IMR-90 (cell line): Measurements from ENCODE around the gene MAP2K5. TPM values are rescaled to one million over a fixed set of nuclear protein-coding genes. Genes with fewer than 3 reads are reported as not detected.

Experiments
- ATAC-seq: fragments of 200-7000 bp; cut with Tn5 transposase; 2 replicates; pipeline ENCODE4 v1.9.1; 2020; ENCODE audit warnings: low read depth, mild to moderate bottlenecking, moderate library complexity
- BruUV-seq: library from RNA; stranded (reverse); fragments of 400-500 nt; replicated peaks from 2 replicates; lab custom pipeline; 2021; lab: Mats Ljungman, UMichigan
- CTCF ChIA-PET: fragments of 300-600 bp; formaldehyde crosslinking; extraction: SDS; loops from one replicate; lab custom pipeline; 2021; ENCODE audit warnings: antibody characterized with exemption; lab: Yijun Ruan, JAX
- POLR2A ChIA-PET: fragments of 300-600 bp; sonication (Branson Sonifier 250); formaldehyde crosslinking; loops from one replicate; lab custom pipeline; 2022; ENCODE audit warnings: antibody characterized with exemption; ENCODE audit not compliant: unreplicated experiment; lab: Charles Lee
- DNase-seq: peaks from one replicate; pipeline ENCODE4 v3.0.0; 2013
- H2AFZ ChIP-seq: replicated peaks from 2 replicates; pipeline ENCODE3; 2013; ENCODE audit warnings: low read length, mild to moderate bottlenecking; ENCODE audit not compliant: poor library complexity
- H2AK5ac ChIP-seq: 2 replicates; pipeline ENCODE4 v1.6.1; 2013; ENCODE audit warnings: low read depth, low read length, inconsistent platforms
- H2AK9ac ChIP-seq: replicated peaks from 2 replicates; pipeline ENCODE3; 2013; ENCODE audit warnings: mild to moderate bottlenecking, low read depth, low read length, moderate library complexity; ENCODE audit not compliant: poor library complexity
- H2BK120ac ChIP-seq: 2 replicates; pipeline ENCODE4 v1.6.1; 2013; ENCODE audit warnings: low read depth, low read length, inconsistent platforms
- H2BK15ac ChIP-seq: 3 replicates; pipeline ENCODE4 v1.6.1; 2013; ENCODE audit warnings: low read depth, low read length, inconsistent platforms
- H2BK20ac ChIP-seq: 2 replicates; pipeline ENCODE4 v1.6.1; 2013; ENCODE audit warnings: low read depth, mild to moderate bottlenecking, inconsistent platforms, low read length, moderate library complexity
- H2BK5ac ChIP-seq: 2 replicates; pipeline ENCODE4 v1.6.1; 2013; ENCODE audit warnings: mild to moderate bottlenecking, low read depth, low read length, inconsistent platforms; ENCODE audit not compliant: poor library complexity, severe bottlenecking
- H3K14ac ChIP-seq: replicated peaks from 2 replicates; pipeline ENCODE4 v1.6.1; 2013; ENCODE audit warnings: low read depth, low read length, inconsistent platforms
- H3K18ac ChIP-seq: 2 replicates; pipeline ENCODE4 v1.6.1; 2013; ENCODE audit warnings: low read depth, low read length, control low read depth
- H3K23ac ChIP-seq: 2 replicates; pipeline ENCODE4 v1.6.1; 2013; ENCODE audit warnings: low read depth, low read length, inconsistent platforms
- H3K27ac ChIP-seq: 2 replicates; pipeline ENCODE4 v1.5.1; 2013; ENCODE audit warnings: mild to moderate bottlenecking, control low read depth, low read length; ENCODE audit not compliant: insufficient read depth
- H3K27me3 ChIP-seq: 2 replicates; pipeline ENCODE4 v1.6.1; 2013; ENCODE audit warnings: low read length; ENCODE audit not compliant: control insufficient read depth, insufficient read depth
- H3K36me3 ChIP-seq: 2 replicates; pipeline ENCODE4 v1.6.1; 2013; ENCODE audit warnings: low read length, mixed read lengths; ENCODE audit not compliant: control insufficient read depth, insufficient read depth
- H3K4ac ChIP-seq: 2 replicates; pipeline ENCODE4 v1.6.1; 2013; ENCODE audit warnings: low read depth, low read length, inconsistent platforms
- H3K4me1 ChIP-seq: 2 replicates; pipeline ENCODE4 v1.6.1; 2013; ENCODE audit warnings: low read length, mixed read lengths; ENCODE audit not compliant: control insufficient read depth, insufficient read depth
- H3K4me2 ChIP-seq: 2 replicates; pipeline ENCODE4 v1.6.1; 2013; ENCODE audit warnings: low read depth, mild to moderate bottlenecking, control low read depth, low read length, moderate library complexity
- H3K4me3 ChIP-seq: 2 replicates; pipeline ENCODE4 v1.5.1; 2013; ENCODE audit warnings: low read depth, mild to moderate bottlenecking, control low read depth, low read length, moderate library complexity; ENCODE audit not compliant: insufficient read depth
- H3K56ac ChIP-seq: 2 replicates; pipeline ENCODE4 v1.6.1; 2013; ENCODE audit warnings: low read length, inconsistent platforms; ENCODE audit not compliant: insufficient read depth; ENCODE audit errors: extremely low read depth
- H3K79me1 ChIP-seq, 2 experiments: 2 replicates each; pipeline ENCODE4 v1.6.1; 2013; ENCODE audit warnings: low read length in 2 of 2, inconsistent platforms in 1 of 2, low read depth in 1 of 2
- H3K9ac ChIP-seq: 2 replicates; pipeline ENCODE4 v1.6.1; 2013; ENCODE audit warnings: low read depth, low read length, control low read depth
- H3K9me1 ChIP-seq: 2 replicates; pipeline ENCODE4 v1.6.1; 2013; ENCODE audit warnings: low read length, inconsistent platforms; ENCODE audit not compliant: insufficient read depth
- H3K9me3 ChIP-seq: 2 replicates; pipeline ENCODE4 v1.6.1; 2013; ENCODE audit warnings: low read length; ENCODE audit not compliant: control insufficient read depth, insufficient read depth
- H4K20me1 ChIP-seq: 2 replicates; pipeline ENCODE4 v1.6.1; 2013; ENCODE audit warnings: low read length, inconsistent platforms; ENCODE audit not compliant: insufficient read depth
- H4K5ac ChIP-seq: 2 replicates; pipeline ENCODE4 v1.6.1; 2013; ENCODE audit warnings: mild to moderate bottlenecking, low read depth, low read length, control low read depth
- H4K8ac ChIP-seq, 2 experiments: 2 replicates each; pipeline ENCODE4 v1.6.1; 2013; ENCODE audit warnings: low read depth in 2 of 2, low read length in 2 of 2, control low read depth in 1 of 2, inconsistent platforms in 1 of 2
- H4K91ac ChIP-seq: 2 replicates; pipeline ENCODE4 v1.6.1; 2013; ENCODE audit warnings: low read depth, low read length, inconsistent platforms; ENCODE audit not compliant: insufficient read depth
- CEBPB ChIP-seq: IDR thresholded peaks from 2 replicates; pipeline ENCODE4 v1.6.1; 2012; ENCODE audit warnings: low read depth, low read length, improper control_type of control experiment
- CHD1 ChIP-seq: IDR thresholded peaks from 2 replicates; pipeline ENCODE4 v1.6.1; 2012; ENCODE audit warnings: low read depth, low read length, improper control_type of control experiment
- CTCF ChIP-seq: conservative IDR thresholded peaks from 2 replicates; pipeline ENCODE4 v1.5.1; 2012; ENCODE audit warnings: mild to moderate bottlenecking, low read depth, low read length, improper control_type of control experiment
- ELK1 ChIP-seq: fragments of 150-350 bp; IDR thresholded peaks from 2 replicates; pipeline ENCODE4 v1.6.1; 2016; ENCODE audit warnings: low read depth, mild to moderate bottlenecking, low read length, moderate library complexity, borderline replicate concordance
- FOS ChIP-seq: fragments of 150-350 bp; IDR thresholded peaks from 2 replicates; pipeline ENCODE4 v1.6.1; 2016; ENCODE audit warnings: low read depth, low read length
- MAFK ChIP-seq: IDR thresholded peaks from 2 replicates; pipeline ENCODE4 v1.6.1; 2012; ENCODE audit warnings: low read depth, low read length, improper control_type of control experiment
- MAZ ChIP-seq: IDR thresholded peaks from 2 replicates; pipeline ENCODE4 v1.6.1; 2012; ENCODE audit warnings: low read depth, mild to moderate bottlenecking, low read length, improper control_type of control experiment, moderate library complexity, borderline replicate concordance
- MXI1 ChIP-seq: IDR thresholded peaks from 2 replicates; pipeline ENCODE4 v1.6.1; 2012; ENCODE audit warnings: low read depth, mild to moderate bottlenecking, low read length, moderate library complexity, borderline replicate concordance
- NFE2L2 ChIP-seq: fragments of 150-350 bp; IDR thresholded peaks from 2 replicates; pipeline ENCODE4 v1.6.1; 2016; ENCODE audit warnings: low read depth, mild to moderate bottlenecking, low read length
- POLR2A ChIP-seq: IDR thresholded peaks from 2 replicates; pipeline ENCODE4 v1.6.1; 2012; ENCODE audit warnings: mild to moderate bottlenecking, low read depth, low read length
- RAD21 ChIP-seq: IDR thresholded peaks from 2 replicates; pipeline ENCODE4 v1.6.1; 2012; ENCODE audit warnings: low read length, improper control_type of control experiment
- RCOR1 ChIP-seq: IDR thresholded peaks from 2 replicates; pipeline ENCODE4 v1.6.1; 2012; ENCODE audit warnings: mild to moderate bottlenecking, low read length, improper control_type of control experiment; ENCODE audit not compliant: insufficient replicate concordance
- SMC3 ChIP-seq: fragments of 150-350 bp; IDR thresholded peaks from 2 replicates; pipeline ENCODE4 v1.6.1; 2016; ENCODE audit warnings: low read depth, mild to moderate bottlenecking, antibody characterized with exemption, low read length, moderate library complexity
- USF2 ChIP-seq: fragments of 150-350 bp; IDR thresholded peaks from 2 replicates; pipeline ENCODE4 v1.6.1; 2017; ENCODE audit warnings: mild to moderate bottlenecking, antibody characterized with exemption, low read length, low read depth
- WGBS, 2 experiments: methylation state at CpG; one replicate each; pipeline versions ENCODE4 v1.1.5 to v1.1.7; 2013; ENCODE audit warnings: missing lambda C conversion rate in 2 of 2; ENCODE audit not compliant: insufficient read length in 1 of 2; ENCODE audit errors: extremely low coverage in 2 of 2; 5-methylcytosine and 5-hydroxymethylcytosine counted together
- dilution Hi-C: fragments of 300-500 bp; cut with HindIII; formaldehyde crosslinking; loops from one replicate; pipeline ENCODE4 v1.14.3; 2018; ENCODE audit warnings: low sequenced_read_pairs; ENCODE audit not compliant: unreplicated experiment
- in situ Hi-C: fragments of 300-500 bp; cut with MboI; formaldehyde crosslinking; loops from 3 replicates; pipeline ENCODE4 v1.14.3; 2019; ENCODE audit warnings: low sequenced_read_pairs, inconsistent platforms, mixed read lengths
- intact Hi-C: fragments of 100-400 bp; cut with micrococcal nuclease; formaldehyde crosslinking; loops from 2 replicates; pipeline ENCODE4 v1.10.0; 2022
- polyA plus RNA-seq, 3 experiments: library from polyadenylated mRNA; depleted of rRNA; stranded (reverse); fragments of >200 nt; gene quantifications; 2 replicates each; pipeline ENCODE4 v1.2.3, GENCODE V29; 2012; ENCODE audit warnings: low replicate concordance in 1 of 3
- total RNA-seq: library from RNA; depleted of rRNA; stranded (reverse); fragments of >200 nt; gene quantifications from 2 replicates; pipeline ENCODE4 v1.2.3, GENCODE V29; 2012

MAP2K5 gene
- total and polyA plus RNA-seq, 2 of the 4 experiments (the other 2 are of a cell fraction) = 1.6 to 6.1 TPM

- no peak overlapping the region for H3K27ac ChIP-seq
- POLR2A ChIA-PET = no interaction called here
- in situ Hi-C loops (no loop called here), dilution Hi-C loops (no loop called here), intact Hi-C loops (no loop called here)
- H3K56ac ChIP-seq = no peak overlapping the region
- peak overlapping the region; percentile 39; the same call in 1 of the 2 replicates for H2AK5ac ChIP-seq
- H2BK5ac ChIP-seq = no peak overlapping the region
- H3K4me2 ChIP-seq = peak overlapping the region; percentile 7; the same call in 1 of the 2 replicates
- no peaks in the 10 kb centered on the region for H3K27me3 ChIP-seq
- no peak overlapping the region for H4K91ac ChIP-seq
- CTCF ChIA-PET = no interaction called here
- peak; percentile 89 for ATAC-seq
- no peak overlapping the region for H2AFZ ChIP-seq
- H3K23ac ChIP-seq = peak overlapping the region; percentile 29; the same call in 1 of the 2 replicates
- peak overlapping the region in 1 of 2 experiments; percentile 51; a peak in 1 of 4 replicates for H4K8ac ChIP-seq
- no peak overlapping the region for H3K4me3 ChIP-seq
- H3K9me1 ChIP-seq = peaks cover 11% of the 10 kb centered on the region
- no peak overlapping the region for H3K18ac ChIP-seq
- H3K4ac ChIP-seq = no peak overlapping the region; the same call in 1 of the 2 replicates
- no peak overlapping the region for H3K9ac ChIP-seq
- H3K9me3 ChIP-seq = no peaks in the 10 kb centered on the region
- no peak overlapping the region for H4K5ac ChIP-seq
- no peak overlapping the region for H2BK120ac ChIP-seq
- H3K14ac ChIP-seq = peak overlapping the region; percentile 75
- no peak for TF ChIP-seq NFE2L2
- no peak for TF ChIP-seq RCOR1
- no peak for TF ChIP-seq POLR2A
- TF ChIP-seq MAZ = no peak
- 0 out of 2 replicates have a peak, but pooled peaks have one; percentile 16 for TF ChIP-seq FOS
- TF ChIP-seq CTCF = 0 out of 2 replicates have a peak, but pooled peaks have one; percentile 7
- no peak for TF ChIP-seq SMC3
- no peak for TF ChIP-seq USF2
- no peak for TF ChIP-seq MAFK
- TF ChIP-seq CEBPB = no peak
- no peak for TF ChIP-seq RAD21
- no peak for TF ChIP-seq ELK1
- no peak for TF ChIP-seq MXI1
- TF ChIP-seq CHD1 = no peak
- H3K79me1 ChIP-seq = peaks cover 0 to 11% of the 10 kb centered on the region in 2 experiments; a peak in 2 of 4 replicates
- WGBS, 2 experiments = 20% methylated on average over 1 of the region's 5 CpGs; no CpG with 5 or more reads in 1 of the 2 experiments
- peak; percentile 59 for DNase-seq
- no peak overlapping the region for H2BK15ac ChIP-seq
- peaks cover 5% of the 10 kb centered on the region for H3K4me1 ChIP-seq
- no peak overlapping the region for H2BK20ac ChIP-seq
- peak overlapping the region; percentile 90 for H2AK9ac ChIP-seq
- 0 out of 2 replicates have a peak, but pooled peaks cover 3% of the 10 kb centered on the region for H4K20me1 ChIP-seq
- H3K36me3 ChIP-seq = peaks cover 2% of the 10 kb centered on the region; the same call in 1 of the 2 replicates
- BruUV-seq = no TSS peak
Observed at GRCh38 chr15:67571648-67572415, 29.3 kb downstream of the MAP2K5 start.
